Amniotic stem cell (primary cell): Measurements from ENCODE around the gene TRDN.

Experiments used
- DNase-seq: peaks from one replicate; lab custom pipeline; 2025; lab: John Stamatoyannopoulos, UW

TRDN gene, protein sequence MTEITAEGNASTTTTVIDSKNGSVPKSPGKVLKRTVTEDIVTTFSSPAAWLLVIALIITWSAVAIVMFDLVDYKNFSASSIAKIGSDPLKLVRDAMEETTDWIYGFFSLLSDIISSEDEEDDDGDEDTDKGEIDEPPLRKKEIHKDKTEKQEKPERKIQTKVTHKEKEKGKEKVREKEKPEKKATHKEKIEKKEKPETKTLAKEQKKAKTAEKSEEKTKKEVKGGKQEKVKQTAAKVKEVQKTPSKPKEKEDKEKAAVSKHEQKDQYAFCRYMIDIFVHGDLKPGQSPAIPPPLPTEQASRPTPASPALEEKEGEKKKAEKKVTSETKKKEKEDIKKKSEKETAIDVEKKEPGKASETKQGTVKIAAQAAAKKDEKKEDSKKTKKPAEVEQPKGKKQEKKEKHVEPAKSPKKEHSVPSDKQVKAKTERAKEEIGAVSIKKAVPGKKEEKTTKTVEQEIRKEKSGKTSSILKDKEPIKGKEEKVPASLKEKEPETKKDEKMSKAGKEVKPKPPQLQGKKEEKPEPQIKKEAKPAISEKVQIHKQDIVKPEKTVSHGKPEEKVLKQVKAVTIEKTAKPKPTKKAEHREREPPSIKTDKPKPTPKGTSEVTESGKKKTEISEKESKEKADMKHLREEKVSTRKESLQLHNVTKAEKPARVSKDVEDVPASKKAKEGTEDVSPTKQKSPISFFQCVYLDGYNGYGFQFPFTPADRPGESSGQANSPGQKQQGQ

DNA sequence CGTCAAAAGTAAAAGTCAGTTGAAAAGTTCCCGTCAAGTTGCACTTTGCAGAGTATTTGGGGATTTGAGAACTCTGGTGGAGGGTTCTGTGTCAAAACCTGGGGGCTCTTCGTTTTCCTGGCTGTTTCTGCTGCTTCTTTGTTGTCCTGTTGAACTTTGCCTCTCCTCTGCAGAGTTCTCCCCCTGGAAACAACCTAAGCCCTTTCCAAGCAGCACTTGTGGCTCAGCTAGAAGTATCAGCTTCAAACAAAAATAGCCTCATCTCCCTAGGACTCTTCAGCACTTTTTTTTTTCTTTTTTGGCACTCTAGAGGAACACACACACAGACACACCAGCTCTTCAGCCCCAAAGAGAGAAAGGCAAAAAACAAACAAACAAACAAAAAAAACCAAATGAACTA lies at the start of gene TRDN:
TSS of gene TRDN (minus strand) at position 169 of the 400 bp plus-strand sequence. CDS start 175 bp downstream, outside the sequence.
- DNase-seq: no peak

DNA sequence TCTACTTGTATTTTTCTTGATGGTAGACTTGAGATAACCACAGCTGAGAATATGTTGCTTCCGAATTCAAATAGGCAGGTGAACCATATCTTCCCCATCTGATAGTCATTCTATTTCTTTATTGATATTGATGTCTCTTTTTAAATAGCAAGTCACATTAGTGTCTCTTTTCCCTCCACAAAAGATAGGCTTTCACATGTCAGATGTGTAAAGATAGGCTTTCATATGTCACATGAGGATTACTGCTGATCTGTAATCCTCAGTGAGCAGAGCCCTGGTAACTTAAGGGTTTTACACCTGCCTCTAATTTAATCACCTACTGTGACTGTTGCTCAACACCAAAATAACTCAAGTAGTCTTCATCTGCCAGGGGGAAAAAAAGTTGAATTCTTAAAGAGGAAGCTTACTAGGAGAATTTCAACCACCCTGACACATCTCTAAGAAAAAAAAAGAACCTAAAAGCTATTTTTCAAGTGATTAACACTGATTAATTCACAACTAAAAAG lies 45.3 kb upstream of the TRDN start:
- DNase-seq: no peak

DNA sequence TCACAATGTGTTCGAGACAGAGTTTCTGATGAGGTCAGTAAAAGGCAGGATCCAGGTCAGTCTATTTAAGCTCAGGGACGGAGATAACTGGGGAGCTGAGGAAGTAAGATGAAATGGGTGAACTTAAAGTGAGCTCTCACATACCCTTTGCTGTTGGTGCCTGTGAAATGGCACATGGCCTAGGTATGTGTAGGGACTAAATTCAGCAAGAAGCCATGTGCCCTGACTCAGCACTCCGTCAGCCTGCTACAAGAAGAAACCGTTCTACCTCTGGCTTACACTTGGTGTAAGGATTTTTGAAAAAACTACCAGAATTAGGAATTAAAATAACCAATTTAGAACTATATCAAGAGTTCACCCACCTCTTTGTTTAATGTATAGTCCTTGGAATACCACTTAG lies 41.1 kb upstream of the TRDN start:
- no peak for DNase-seq

DNA sequence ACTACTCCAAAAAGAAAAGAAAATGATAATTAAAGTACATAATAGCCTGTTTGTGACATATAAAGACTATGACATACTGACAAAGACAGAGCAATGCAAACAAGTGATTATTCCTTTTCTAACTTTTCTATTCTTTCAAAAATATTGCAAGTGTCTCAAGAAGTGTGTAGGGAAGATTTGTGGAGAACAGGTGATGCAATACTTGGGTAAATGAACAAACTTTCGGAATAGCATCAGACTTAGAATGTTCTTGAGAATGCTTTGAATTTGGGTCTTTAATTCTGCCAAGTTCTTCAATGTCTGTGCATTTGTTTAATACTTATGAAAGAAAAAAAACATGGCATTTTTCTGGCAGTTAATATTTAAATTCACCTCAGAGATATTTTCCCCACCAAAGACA lies 40.0 kb upstream of the TRDN start:
- DNase-seq: no peak

DNA sequence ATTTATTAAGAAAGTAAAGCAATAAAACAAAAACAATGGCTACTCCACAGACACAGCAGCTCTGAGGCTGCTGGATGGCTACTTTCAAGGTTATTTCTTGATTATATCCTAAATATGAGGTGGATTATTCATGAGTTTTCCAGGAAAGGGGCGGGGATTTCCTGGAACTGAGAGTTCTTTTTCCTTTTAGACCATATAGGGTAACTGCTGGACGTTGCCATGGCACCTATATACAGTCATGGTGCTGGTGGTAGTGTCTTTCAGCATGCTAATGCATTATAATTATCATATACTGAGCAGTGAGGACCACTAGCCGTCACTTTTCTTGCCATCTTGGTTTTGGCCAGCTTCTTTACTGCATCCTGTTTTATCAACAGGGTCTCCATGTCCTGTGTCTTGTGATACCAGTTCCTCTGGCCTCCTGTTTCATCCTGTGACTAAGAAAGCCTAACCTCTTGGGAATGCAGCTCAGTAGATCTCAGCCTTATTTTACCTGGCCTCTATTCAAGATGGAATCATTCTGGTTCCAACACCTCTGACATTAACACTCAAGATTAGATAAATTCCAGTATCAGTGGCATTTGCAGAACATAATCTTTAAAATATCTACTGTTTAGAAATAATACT lies 32.3 kb upstream of the TRDN start:
- no peak for DNase-seq

DNA sequence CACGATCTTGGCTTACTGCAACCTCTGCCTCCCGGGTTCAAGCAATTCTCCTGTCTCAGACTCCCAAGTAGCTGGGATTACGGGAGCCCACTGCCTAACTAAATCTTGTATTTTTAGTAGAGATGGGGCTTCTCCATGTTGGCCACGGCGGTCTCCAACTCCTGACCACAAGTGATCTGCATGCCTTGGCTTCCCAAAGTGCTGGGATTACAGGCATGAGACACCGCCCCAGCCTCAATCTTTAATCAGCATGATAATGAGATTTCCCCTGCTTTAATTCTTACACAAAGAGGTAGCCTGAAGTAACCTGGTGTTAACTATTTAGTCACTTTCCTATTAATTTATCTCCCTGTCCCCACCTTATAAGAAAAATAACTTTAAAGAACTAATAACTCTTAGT lies 31.3 kb upstream of the TRDN start:
- DNase-seq: no peak

DNA sequence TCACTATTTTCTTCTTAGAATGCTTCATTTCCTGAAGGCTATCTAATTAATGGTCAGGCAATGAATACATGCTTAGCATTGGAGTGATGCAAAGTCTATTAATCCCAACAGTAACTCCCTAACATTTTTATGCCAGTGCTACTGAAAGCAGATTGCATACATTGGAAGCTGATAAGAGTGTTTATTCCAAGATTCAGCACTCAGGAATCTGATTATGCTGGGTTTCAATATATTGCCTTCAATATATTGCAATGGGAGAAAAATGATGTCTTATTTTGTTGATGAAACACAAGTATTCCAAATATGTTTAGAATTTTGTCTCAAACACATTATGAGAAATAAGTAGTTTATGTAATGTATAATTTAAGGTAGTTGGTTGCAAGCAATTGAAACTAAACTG lies 26.7 kb upstream of the TRDN start:
- no peak for DNase-seq

DNA sequence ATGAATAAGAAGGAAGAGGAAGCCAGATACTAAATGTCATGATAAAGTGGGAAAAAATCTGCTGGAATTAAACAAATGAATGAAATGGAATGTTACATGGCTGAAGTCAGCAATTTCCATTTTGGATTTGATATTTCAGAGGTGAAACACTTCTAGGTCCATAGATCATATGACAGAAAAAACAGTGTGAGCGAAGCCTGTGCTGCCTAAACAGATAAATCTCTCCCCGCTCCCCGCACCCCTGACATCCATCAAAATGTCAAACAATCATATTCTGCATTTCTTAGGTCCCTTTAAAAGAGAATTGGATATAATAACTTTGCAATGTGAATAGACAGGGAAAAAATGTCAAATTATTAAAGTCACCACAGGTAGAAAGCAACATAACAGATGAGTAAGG lies 26.0 kb upstream of the TRDN start:
- no peak for DNase-seq

DNA sequence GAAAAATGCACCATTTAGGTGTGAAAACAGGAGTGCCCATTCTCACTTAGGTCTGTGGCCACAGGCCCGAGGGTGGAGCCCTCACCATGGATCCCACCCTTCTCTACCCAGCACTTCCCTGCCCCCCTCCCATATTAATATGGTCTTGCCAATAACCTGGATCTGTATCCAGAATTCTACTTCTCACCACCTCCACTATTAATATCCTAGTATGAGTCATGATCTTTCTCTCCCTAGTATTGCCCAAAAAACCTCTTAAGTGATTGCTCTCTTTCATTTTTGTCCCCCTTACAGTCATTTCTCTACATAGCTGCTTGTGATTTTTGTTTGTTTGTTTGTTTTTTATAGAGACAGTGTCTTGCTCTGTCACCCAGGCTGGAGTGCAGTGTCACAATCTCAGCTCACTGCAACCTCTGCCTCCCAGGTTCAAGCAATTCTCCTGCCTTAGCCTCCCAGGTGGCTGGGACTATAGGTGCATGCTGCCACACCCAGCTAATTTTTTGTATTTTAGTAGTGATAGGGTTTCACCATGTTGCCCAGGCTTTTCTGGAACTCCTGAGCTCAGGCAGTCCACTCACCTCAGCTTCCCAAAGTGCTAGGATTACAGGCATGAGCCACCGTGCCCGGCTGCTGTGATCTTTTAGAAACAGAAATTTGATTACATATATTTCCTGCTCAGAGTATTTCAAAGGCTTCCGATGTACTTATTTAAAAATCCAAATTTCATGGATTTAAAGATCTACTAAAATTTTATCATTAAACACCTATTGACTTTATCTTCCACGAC lies 24.5 kb upstream of the TRDN start:
- no peak for DNase-seq

DNA sequence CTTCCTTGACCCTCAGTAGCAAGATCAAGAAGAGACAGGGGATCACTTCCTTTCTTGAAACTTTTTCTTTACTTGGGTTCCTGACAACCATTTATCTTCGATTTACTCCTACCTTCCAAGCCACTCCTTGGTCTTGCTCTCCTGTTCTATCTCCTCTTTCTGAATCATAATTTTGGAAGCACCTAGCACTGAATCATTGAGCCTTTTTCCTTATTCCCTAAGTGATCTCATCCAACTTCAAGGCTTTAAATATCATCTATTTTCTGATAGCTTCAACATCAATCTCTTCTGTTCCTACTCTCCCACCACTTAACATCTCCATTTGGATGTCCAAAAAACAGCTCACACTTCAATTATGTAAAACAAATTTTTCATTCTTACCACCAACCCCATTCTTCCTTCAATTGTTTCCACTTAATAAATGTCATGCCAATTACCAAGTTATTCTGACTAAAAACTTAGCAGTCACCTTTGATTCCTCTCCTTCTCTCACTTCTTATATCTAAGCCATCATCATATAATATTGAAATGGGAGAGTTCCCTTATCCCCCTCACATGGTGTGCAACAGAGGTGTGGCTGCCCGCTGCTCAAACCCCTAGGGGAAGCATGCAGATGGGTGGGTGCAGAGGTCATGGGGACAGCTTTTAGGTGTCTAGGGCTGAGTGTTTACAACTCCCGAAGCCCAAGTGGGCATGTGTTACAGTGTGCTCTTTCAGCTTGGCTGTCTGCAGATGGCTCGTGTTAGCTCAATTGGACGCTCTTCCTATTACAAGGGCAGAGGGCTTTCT lies 23.4 kb upstream of the TRDN start:
- no peak for DNase-seq

DNA sequence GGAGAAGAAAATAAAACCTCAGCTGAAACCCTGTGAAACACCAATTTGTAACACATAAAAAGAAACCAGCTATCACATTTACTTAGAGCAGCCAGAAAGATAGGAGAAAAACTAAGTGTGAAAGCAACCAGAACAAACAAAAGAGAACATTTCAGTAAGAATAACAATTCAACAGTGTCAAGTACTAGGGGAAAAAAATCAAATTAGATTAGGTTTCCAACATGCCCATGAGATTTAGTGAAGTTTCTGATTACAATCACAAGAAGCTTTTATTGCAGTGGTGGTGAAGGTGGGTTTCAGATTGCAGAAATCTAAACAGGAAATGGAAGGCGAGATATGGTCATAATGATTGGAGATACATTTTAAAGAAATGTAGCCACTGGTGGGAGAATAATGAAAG lies 22.1 kb upstream of the TRDN start:
- DNase-seq: no peak

DNA sequence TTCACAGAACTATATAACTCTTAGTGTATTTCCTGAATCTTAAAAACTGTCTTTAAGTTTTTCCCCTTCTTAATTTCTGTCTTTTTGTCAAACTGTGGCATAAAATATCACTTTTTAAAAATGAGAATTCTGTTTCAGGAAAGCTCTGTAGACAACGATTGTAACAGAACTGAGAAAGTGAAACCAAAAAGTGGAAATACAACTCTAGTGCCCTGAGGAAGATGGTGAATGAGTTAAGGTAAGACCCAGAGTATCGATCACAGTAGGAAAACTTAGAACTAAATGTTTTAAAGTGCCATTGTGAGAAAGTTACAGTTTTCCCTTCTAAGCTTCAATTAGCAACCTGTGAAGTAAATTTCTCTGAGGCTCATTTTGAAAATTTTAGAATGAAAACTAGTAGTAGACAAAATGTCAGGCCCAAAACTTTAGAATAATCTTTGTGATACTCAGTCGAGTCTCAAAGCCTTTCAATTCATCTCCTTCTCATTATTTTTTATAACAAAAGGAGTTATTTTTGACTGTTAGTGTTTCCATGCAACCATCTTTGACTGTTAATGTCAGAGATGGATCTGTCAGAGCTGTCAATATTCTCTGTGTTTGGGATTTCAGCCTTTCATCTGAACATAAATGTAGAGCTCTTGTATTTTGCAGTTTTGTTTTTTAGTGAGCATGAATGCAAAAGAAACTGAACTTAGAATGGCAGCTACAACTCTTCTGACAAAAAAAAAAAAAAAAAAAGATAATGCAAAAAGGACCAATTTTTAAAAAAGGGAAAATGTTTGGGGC lies 19.0 kb upstream of the TRDN start:
- DNase-seq: no peak

DNA sequence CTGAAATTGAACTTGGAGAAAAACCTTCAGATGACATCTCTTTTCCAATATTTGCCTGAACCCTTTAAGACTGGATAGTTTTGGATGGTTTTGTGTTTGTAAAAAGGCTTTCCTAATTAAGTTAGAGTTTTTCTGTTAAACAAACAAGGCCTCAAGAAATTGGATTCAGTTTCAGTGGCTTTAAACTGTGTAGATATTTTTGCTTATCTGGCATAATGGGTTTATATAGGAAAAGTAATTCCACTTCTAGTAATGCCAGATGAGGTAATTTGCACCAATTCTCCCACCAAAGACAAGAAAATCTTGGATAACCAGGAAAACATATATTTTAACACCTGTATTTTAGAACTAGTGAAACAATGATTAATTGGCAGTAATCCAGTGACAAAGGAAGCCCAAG lies 12.0 kb upstream of the TRDN start:
- DNase-seq: no peak

DNA sequence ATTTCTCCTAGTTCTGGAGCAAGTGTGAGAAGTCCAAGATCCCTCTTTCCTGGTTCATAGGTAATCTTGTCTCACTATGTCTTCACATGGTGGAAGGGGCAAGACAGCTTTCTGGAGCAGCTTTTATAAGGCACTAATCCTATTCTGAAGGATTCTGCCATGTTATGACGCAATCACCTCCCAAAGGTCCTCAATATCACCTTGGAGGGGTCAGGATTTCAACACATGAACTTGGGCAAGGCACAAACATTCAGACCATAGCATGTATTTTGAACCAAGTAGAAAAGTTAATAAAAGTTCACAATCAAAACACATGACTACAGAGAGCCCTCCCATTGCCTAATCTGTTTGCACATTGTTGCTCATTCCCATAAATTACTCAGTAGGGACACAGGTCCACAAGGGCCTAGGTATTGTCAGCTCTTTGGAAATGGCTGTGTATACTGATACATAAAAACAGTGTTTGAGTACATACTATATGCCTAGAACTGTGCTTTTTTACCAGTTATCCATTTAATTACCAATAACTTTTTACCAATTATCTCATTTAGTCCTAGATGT lies 11.3 kb upstream of the TRDN start:
- no peak for DNase-seq

DNA sequence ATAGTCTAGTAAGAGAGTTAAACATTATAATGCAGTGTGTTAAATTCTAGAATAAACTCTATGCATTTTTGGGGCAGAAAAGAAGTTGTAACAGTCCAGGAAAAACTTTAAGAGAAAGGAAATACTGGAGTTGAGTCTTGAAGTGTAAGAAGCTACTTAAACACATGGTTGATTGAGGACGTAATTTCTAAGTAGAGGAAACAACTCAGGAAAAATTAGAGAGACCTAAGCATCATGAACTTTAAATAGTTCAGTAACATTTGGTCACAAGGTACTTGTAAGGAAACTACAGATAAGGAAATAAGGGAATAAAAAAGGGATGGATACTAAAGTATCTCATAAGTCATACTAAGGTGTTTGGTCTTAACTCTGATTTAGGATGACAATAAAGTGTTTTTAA lies 4.7 kb upstream of the TRDN start:
- DNase-seq: no peak

DNA sequence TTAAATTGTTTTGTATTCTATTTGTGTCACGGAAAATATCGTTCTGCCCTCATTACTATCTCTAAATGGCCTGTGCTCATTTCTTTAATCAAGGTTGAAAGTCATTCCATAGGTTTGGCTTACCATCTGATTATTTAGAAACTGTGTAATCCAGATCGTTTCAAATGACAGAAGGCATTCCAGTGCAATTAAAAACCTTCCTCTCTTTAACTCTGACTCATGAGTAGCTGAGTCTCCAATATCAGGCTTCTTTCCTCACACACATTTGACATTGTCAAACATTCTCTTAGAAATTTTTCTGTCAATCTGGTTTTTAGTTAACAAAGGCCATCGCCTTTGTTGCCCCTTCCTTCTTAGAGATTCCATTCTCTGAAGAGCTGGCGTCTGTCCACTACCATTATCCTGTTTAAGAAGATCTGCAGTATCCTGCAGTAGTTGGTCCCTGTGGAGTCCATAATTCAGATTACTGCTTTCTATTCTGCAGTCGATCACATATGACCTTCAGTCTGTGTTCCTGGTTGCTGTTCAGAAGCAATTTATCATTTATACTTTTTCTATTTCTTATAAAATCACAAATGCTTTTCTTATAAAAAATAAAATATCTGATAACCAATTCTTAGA lies 3.9 kb upstream of the TRDN start:
- no peak for DNase-seq

DNA sequence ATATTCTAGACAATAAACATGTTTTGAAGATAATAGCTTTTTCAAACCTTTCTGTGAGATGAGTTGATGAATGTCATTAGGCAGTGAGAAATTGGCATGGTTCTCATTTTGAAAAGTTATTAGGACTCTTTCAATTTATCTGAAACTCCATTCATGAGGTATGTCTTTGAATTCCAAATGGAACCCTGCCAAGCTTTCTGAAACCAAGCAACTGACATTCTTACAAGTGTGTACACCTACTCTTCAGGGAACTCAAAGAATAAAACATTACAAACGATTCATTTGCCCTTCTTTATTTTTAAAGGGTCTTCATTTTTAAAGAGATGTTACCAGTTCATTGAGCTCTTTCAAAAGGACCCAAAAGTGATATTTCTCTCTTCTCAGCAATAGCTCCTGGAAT lies 2.1 kb upstream of the TRDN start:
- DNase-seq: no peak

DNA sequence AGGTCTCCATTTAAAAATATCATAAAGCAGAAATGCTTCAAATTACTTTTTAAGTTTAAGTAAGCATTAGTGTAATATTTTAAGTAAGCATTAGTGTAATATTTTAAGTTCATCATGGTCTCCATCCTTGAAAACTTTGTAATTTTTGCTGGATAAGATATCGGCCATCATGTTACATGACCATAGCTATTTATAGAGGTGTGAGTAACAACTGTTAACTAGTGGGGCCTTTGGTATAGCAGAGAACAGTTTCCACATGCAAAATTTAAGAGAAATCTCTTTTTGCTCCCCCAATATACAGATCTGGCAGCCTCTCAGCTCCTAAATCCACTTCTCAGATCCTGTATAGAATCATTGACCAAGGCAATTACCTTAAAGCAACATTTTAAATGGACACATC lies 468 bp downstream of the TRDN start:
- DNase-seq: no peak

DNA sequence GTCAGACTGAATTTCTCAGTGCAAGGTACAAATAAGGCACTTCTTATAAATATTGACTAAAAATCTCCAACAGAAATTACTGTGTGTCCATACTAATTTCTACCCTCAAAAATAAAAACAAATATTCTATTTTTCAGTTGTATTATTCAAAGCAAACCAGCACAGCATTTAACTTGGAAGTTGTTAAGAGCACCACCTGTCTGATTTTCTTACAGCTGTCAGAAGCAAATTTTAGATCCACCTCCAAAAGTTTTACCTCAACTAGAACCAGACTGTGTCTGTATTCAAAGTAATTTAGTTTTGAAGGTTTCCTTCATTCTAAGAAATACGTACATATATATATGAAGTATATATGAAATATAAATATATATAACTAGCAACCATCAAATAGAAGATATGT lies 1.2 kb downstream of the TRDN start:
- no peak for DNase-seq

DNA sequence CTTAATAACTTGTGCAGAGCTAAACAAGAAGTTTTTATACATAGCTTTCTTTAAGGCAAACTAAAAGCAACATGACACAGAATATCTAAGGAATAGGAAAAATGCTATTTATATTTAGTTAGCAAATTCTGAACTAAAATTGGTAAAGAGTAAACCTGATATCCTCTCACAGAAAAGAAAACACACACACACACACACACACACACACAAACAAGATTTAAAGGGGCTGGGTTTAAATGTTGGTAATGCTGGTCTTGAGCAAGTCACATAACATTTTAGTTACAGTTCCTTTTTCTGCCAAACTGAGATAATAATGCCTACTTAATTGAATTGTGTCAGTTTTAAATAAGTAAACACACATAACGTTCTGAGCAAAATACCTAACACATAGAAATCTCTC lies 1.6 kb downstream of the TRDN start:
- no peak for DNase-seq
